UCSD-AML1 (cell line): ENCODE measurements around the gene STK32B.
"Not testable (repeated sequence)": the region's sequence is repeated elsewhere in the genome, so short reads cannot be mapped to it uniquely, and the experiment has no call there.

Experiments used
- DNase-seq: peaks from one replicate; lab custom pipeline; 2025; ENCODE audit not compliant: unreplicated experiment; lab: John Stamatoyannopoulos, UW

The STK32B gene

GRCh38 chr4:5051278-5052203 lies at the start of gene STK32B:
TSS of gene STK32B (plus strand) at chr4:5051480.
- DNase-seq, result peak; percentile 71

DNA sequence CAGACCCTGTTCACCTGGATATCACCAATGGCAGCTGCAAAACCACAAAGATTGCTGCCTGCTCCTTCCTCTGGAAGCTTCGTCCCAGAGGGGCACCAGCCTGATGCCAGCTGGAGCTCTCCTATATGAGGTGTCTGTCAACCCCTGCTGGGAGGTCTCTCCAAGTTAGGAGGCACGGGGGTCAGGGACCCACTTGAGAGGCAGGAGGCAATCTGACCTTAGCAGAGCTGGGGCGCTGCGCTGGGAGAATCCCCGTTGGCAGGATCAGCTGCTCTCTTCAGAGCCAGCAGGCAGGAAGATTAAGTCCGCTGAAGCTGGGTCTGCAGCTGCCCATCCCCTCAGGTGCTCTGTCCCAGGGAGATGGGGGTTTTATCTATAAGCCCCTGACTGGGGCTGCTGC lies 49.6 kb upstream of the STK32B start:
- not testable (repeated sequence) for DNase-seq

DNA sequence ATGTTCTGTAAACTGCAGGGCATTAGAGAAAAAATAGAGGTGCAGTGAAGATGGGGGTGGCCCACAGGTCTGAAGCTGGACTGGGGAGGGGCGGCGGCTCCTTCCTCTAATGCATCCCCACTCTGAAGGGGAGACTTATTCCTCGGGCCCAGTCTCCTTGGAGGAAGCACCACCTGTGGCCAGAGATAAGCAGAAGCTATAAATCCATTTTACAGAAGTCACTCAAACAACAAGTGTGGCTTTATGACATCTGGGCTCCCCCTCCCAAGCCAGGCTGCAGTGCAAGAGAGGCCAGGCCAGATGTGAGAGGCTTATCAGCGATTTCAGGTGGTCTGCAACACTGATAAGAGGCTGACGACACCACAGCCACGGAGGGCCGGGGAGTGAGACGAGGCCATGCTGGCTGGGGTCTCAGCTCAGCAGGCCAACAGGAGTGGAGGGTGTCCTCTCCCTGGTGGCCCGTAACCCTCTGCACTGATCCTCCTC lies 47.9 kb upstream of the STK32B start:
- DNase-seq, result no peak

- DNase-seq, result no peak
These were observed 47.4 kb upstream of the STK32B start for GRCh38 chr4:5003918-5004317.

GRCh38 chr4:5004496-5004895 lies 46.8 kb upstream of the STK32B start:
- no peak for DNase-seq

DNA sequence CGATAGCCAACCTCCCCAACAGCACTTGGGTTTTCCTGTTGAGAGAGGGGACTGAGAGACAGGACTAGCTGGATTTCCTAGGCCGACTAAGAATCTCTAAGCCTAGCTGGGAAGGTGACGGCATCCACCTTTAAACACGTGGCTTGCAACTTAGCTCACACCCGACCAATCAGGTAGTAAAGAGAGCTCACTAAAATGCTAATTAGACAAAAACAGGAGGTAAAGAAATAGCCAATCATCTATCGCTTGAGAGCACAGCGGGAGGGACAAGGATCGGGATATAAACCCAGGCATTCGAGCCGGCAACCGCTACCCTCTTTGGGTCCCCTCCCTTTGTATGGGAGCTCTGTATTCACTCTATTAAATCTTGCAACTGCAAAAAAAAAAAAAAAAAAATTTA lies 44.3 kb upstream of the STK32B start:
- DNase-seq, result not testable (repeated sequence)

DNA sequence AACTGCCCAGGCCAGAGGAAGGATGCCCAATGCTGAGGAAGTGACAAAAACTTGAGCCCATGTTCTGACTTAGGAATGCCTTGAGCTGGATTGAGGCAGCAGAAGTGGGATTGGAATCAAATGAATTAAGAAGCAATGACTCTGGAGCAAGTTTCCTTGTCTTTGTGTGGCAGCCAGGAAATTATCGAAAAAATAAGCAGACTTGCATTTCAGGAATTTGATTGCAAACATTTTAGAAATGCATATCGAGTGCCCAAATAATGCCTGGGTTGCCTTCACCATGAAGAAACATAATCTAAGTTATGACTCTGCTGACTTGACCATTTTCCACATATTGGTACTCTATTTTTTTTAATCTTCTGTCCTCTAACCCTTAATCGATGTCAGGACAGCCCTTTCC lies 41.5 kb upstream of the STK32B start:
- DNase-seq, result no peak

- DNase-seq, result no peak
These were observed 40.3 kb upstream of the STK32B start for GRCh38 chr4:5010984-5011383.

- no peak for DNase-seq
These were observed 38.9 kb upstream of the STK32B start for GRCh38 chr4:5012244-5012898.

DNA sequence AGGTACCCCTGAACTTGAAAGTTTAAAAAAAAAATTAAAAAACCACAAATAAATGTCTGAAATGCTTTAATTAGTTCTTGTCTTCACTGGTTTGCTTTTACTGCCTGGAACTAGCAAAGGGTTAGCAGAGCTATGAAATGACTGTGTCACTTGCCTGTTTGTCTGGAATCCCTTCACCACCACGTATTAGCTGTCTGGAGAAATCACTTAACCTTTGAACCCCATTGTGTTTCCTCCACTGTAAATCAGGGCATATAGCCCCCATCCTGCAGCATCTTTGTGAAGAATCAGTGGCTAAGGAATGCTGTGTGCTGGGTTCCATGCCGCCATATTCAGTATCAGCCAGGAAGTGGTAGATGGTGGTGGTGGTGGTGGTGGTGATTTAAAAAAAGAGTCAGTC lies 38.3 kb upstream of the STK32B start:
- no peak for DNase-seq

DNA sequence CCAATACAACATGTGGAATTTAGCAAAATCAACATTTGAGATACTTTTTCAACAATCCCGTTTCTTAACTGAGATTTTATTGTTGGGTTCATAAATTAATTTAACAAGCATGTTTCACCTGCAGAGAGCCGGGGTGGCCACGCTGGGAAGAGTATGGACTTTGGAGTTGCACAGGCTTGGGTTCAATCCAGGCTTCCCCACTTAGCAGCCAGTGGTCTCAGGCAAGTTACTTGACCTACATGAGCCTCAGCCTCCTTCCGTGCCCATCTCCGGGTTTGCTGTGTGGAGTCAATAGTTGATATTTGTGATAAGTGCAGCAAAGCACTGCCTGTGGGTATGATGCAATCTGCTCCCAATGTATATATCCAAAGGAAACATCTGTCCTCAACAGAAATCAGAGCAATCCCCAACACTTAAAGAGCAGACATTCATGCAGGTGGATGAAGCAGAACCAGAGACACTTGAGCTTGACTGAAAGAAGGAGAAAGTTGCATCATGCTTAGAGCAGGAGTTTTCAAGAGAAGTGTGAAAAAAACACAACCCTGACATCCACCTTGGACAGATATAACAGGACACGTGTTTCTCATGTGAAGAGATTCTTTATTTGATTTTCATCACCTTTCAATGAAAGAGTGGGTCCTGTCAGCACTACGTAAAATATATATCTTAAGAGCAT lies 37.1 kb upstream of the STK32B start:
- DNase-seq, result no peak

GRCh38 chr4:5018096-5018495 lies 33.2 kb upstream of the STK32B start:
- DNase-seq, result no peak

- DNase-seq, result no peak
These were observed 32.7 kb upstream of the STK32B start for GRCh38 chr4:5018603-5019002.

DNA sequence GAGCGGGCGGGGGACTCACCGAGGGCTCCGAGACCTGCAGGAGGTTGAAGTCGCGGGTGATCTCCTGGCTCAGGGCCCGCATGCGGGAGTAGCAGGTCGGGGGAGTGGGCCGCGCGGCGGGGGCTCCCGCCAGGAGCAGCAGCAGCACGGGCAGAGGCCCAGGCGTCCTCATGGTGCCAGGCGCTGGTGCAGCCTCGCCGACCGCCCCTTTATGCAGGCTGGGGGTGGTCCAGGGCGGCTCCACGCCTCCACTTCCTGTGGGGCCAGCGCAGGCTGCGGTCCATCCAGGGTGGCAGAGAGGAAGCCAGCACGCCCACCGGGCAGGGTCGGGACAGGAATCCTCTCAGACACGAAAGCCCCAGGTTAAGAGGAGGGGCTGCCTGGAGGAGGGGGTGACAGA lies 32.0 kb upstream of the STK32B start, which contains the start of gene CYTL1:
TSS of gene CYTL1 (minus strand) at position 185 of the 400 bp plus-strand sequence. CDS start at position 172, 13 bp downstream.
- peak; percentile 78 for DNase-seq

GRCh38 chr4:5019796-5020195 lies 31.5 kb upstream of the STK32B start:
- DNase-seq, result no peak

- no peak for DNase-seq
These were observed 30.9 kb upstream of the STK32B start for GRCh38 chr4:5020341-5020740.

DNA sequence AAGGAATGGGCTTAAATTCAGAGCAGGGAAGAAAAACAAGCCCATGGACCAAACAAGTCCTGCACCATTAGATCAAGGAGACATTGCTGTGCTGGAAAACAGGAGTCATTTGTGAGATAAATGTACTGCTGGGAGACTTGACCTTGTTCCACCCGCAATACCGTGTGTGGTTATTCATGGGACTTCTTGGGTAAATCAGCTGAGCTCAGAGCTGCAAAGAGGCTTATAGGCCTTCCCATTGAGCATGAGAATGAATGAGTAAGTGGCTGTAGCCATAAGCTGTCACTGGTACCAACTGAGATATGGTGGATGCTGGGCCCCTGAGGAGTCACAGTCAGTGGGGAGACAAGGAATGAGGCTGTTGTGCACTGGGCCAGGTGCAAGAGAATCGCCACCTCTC lies 29.7 kb upstream of the STK32B start:
- no peak for DNase-seq

GRCh38 chr4:5024673-5025072 lies 26.6 kb upstream of the STK32B start:
- no peak for DNase-seq

- DNase-seq, result no peak
These were observed 24.9 kb upstream of the STK32B start for GRCh38 chr4:5026371-5026770.

GRCh38 chr4:5027346-5027745 lies 23.9 kb upstream of the STK32B start:
- no peak for DNase-seq

DNA sequence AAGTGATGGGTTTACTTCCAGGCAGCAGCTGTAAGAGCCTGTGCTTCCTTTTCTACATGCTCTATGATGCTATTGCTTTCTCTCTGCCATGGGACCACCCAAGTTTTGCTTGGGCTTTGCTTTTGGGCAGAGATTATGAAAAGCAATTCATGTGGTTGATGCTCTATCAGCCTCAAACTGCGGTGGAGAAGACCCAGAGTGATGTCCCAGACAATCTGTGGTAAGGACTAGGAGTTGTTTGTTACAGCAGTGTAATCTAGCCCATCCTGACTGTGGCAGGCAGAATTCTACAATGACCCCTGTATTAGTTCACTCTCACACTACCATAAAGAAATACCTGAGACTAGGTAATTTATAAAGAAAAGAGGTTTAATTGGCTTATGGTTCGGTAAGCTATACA lies 22.8 kb upstream of the STK32B start:
- DNase-seq, result no peak

DNA sequence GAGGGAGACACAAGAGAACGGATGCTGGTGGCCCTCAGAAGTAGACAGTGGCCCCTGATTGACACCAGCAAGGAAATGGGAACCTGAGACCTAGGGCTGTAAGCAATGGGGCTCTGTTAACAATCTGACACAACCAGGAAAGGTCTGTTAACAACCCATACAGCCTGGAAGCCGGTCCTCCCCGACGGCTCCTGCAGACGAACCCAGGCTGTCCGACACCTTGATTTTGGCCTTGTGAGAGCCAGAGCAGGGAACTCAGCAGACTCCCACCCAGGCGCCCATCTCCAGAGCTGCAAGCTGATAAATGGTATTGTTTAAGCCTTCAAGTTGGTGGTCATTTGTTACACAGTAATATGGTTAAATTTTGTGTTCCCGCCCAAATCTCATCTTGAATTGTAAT lies 21.8 kb upstream of the STK32B start:
- DNase-seq, result no peak
